Esophagus (tissue), 2 donors: ENCODE results near the gene ABL2. TPM values are rescaled to one million over a fixed set of nuclear protein-coding genes. Genes with fewer than 3 reads are reported as not detected.
"Not testable (repeated sequence)": the region's sequence is repeated elsewhere in the genome, so short reads cannot be mapped to it uniquely, and the experiment has no call there.

Experiments
- H3K27ac ChIP-seq, 2 donors: one replicate each; pipeline ENCODE4 v1.5.1; 2013; ENCODE audit warnings: low read depth in 2 of 2, mild to moderate bottlenecking in 2 of 2, inconsistent platforms in 1 of 2, low read length in 1 of 2, moderate library complexity in 1 of 2
- H3K27me3 ChIP-seq, 2 donors: one replicate each; pipeline ENCODE4 v1.6.1; 2013; ENCODE audit warnings: low read length in 2 of 2, control low read depth in 1 of 2, mild to moderate bottlenecking in 1 of 2; ENCODE audit not compliant: insufficient read depth in 2 of 2, control insufficient read depth in 1 of 2
- H3K36me3 ChIP-seq, 2 donors: one replicate each; pipeline ENCODE4 v1.6.1; 2013; ENCODE audit warnings: low read length in 1 of 2; ENCODE audit not compliant: control insufficient read depth in 2 of 2, insufficient read depth in 2 of 2
- H3K4me1 ChIP-seq, 2 donors: one replicate each; pipeline ENCODE4 v1.6.1; 2013; ENCODE audit warnings: low read length in 1 of 2; ENCODE audit not compliant: control insufficient read depth in 2 of 2, insufficient read depth in 2 of 2
- H3K4me3 ChIP-seq, 2 donors: one replicate each; pipeline ENCODE4 v1.5.1; 2013; ENCODE audit warnings: low read length in 2 of 2, mild to moderate bottlenecking in 2 of 2, low read depth in 1 of 2, moderate library complexity in 1 of 2
- H3K9me3 ChIP-seq, 2 donors: one replicate each; pipeline ENCODE4 v1.6.1; 2013; ENCODE audit warnings: mild to moderate bottlenecking in 2 of 2, low read depth in 1 of 2, low read length in 1 of 2, moderate library complexity in 1 of 2; ENCODE audit not compliant: control insufficient read depth in 2 of 2, insufficient read depth in 1 of 2
- WGBS, 2 donors: extraction: QIAGEN DNeasy Blood & Tissue Kit; methylation state at CpG; one replicate each; pipeline ENCODE4 v1.1.7; 2013; 5-methylcytosine and 5-hydroxymethylcytosine counted together
- polyA plus RNA-seq, 2 donors: library from polyadenylated mRNA; stranded (reverse); fragments of 200-250 nt; gene quantifications; one replicate each; pipeline ENCODE4 v1.2.3, GENCODE V29; 2013
- donor health status: healthy with polysubstance abuse.
- donor health status: Bipolar disorder and iron deficiency.

The ABL2 gene
- polyA plus RNA-seq, 2 donors, result 1.1 to 1.6 TPM

- Histone ChIP-seq H3K27ac (no peak overlapping the region), H3K4me3 (no peak overlapping the region), H3K27me3 (no peaks in the 10 kb centered on the region), H3K4me1 (no peaks in the 10 kb centered on the region), H3K36me3 (no peaks in the 10 kb centered on the region), H3K9me3 (no peaks in the 10 kb centered on the region)
- 95 to 98% methylated on average over 3 of the region's 3 CpGs for WGBS, 2 donors
Observed at GRCh38 chr1:179145521-179145920, 84.0 kb downstream of the ABL2 start.

GRCh38 chr1:179144626-179145025 lies 84.9 kb downstream of the ABL2 start:
- Histone ChIP-seq H3K9me3 (no peaks in the 10 kb centered on the region), H3K36me3 (no peaks in the 10 kb centered on the region), H3K27ac (no peak overlapping the region), H3K4me3 (no peak overlapping the region), H3K27me3 (no peaks in the 10 kb centered on the region), H3K4me1 (no peaks in the 10 kb centered on the region)
- WGBS, 2 donors, result 70 to 86% methylated on average over 1 of the region's 1 CpG

GRCh38 chr1:179143322-179143721 lies 86.2 kb downstream of the ABL2 start:
- no peaks in the 10 kb centered on the region for H3K36me3 ChIP-seq
- H3K27ac ChIP-seq, result no peak overlapping the region
- no peaks in the 10 kb centered on the region for H3K27me3 ChIP-seq
- no peaks in the 10 kb centered on the region for H3K9me3 ChIP-seq
- 38 to 60% methylated on average over 3 of the region's 3 CpGs for WGBS, 2 donors
- H3K4me3 ChIP-seq, result no peak overlapping the region
- H3K4me1 ChIP-seq, result peaks cover 0 to 2% of the 10 kb centered on the region in 2 donors

GRCh38 chr1:179142889-179143299 lies 86.6 kb downstream of the ABL2 start:
- no peaks in the 10 kb centered on the region for H3K36me3 ChIP-seq
- H3K4me3 ChIP-seq, result no peak overlapping the region
- peaks cover 0 to 2% of the 10 kb centered on the region in 2 donors for H3K4me1 ChIP-seq
- H3K27me3 ChIP-seq, result no peaks in the 10 kb centered on the region
- H3K27ac ChIP-seq, result peak overlapping the region in 1 of 2 donors; percentile 49
- no peaks in the 10 kb centered on the region for H3K9me3 ChIP-seq
- 50 to 70% methylated on average over 2 of the region's 2 CpGs for WGBS, 2 donors

- Histone ChIP-seq H3K27ac (no peak overlapping the region), H3K36me3 (no peaks in the 10 kb centered on the region), H3K9me3 (no peaks in the 10 kb centered on the region), H3K27me3 (no peaks in the 10 kb centered on the region), H3K4me1 (peaks cover 0 to 2% of the 10 kb centered on the region in 2 donors), H3K4me3 (no peak overlapping the region)
- WGBS, 2 donors, result 45 to 54% methylated on average over 4 of the region's 4 CpGs
Observed at GRCh38 chr1:179141592-179142251, 87.8 kb downstream of the ABL2 start.

GRCh38 chr1:179138755-179139154 lies 90.7 kb downstream of the ABL2 start:
- WGBS, 2 donors, result 95 to 97% methylated on average over 21 of the region's 21 CpGs
- not testable (repeated sequence) for H3K4me1 ChIP-seq, H3K9me3 ChIP-seq

GRCh38 chr1:179137617-179138255 lies 91.7 kb downstream of the ABL2 start:
- Histone ChIP-seq H3K4me1 (peaks cover 0 to 2% of the 10 kb centered on the region in 2 donors), H3K4me3 (no peak overlapping the region), H3K36me3 (no peaks in the 10 kb centered on the region), H3K27me3 (no peaks in the 10 kb centered on the region), H3K27ac (no peak overlapping the region), H3K9me3 (no peaks in the 10 kb centered on the region)
- WGBS, 2 donors, result 79% methylated on average over 5 of the region's 5 CpGs

More at GRCh38 chr1:179138755-179139154, 90.7 kb downstream of the ABL2 start:
- not testable (repeated sequence) for H3K4me3 ChIP-seq, H3K36me3 ChIP-seq, H3K27me3 ChIP-seq, H3K27ac ChIP-seq

- not testable (repeated sequence) for H3K9me3 ChIP-seq, H3K4me1 ChIP-seq, H3K36me3 ChIP-seq, H3K27me3 ChIP-seq, H3K27ac ChIP-seq, H3K4me3 ChIP-seq
- 83 to 95% methylated on average over 2 to 24 of the region's 28 CpGs for WGBS, 2 donors
Observed at GRCh38 chr1:179135707-179136106, 93.8 kb downstream of the ABL2 start.

GRCh38 chr1:179135168-179135567 lies 94.3 kb downstream of the ABL2 start:
- not testable (repeated sequence) for H3K9me3 ChIP-seq, H3K4me1 ChIP-seq, H3K27ac ChIP-seq, H3K4me3 ChIP-seq, H3K36me3 ChIP-seq, H3K27me3 ChIP-seq
- WGBS, 2 donors, result 94 to 96% methylated on average over 6 to 24 of the region's 27 CpGs
